Subcutaneous abdominal adipose tissue (tissue), 5 donors: ENCODE measurements around the gene ELP4.
"Not testable (repeated sequence)": the region's sequence is repeated elsewhere in the genome, so short reads cannot be mapped to it uniquely, and the experiment has no call there.

Experiments used
- H3K27ac ChIP-seq: one replicate; pipeline ENCODE4 v1.7.0; 2013; ENCODE audit warnings: low read depth, mild to moderate bottlenecking, inconsistent platforms, low read length, moderate library complexity
- H3K27me3 ChIP-seq, 5 donors: one replicate each; pipeline ENCODE4 v1.7.0; 2013; ENCODE audit warnings: low read length in 5 of 5, inconsistent platforms in 1 of 5; ENCODE audit not compliant: control insufficient read depth in 5 of 5, insufficient read depth in 4 of 5
- H3K36me3 ChIP-seq, 5 donors: one replicate each; pipeline ENCODE4 v1.7.0; 2013; ENCODE audit warnings: low read length in 5 of 5; ENCODE audit not compliant: control insufficient read depth in 5 of 5, insufficient read depth in 5 of 5
- H3K4me1 ChIP-seq, 5 donors: one replicate each; pipeline ENCODE4 v1.7.0; 2013; ENCODE audit warnings: low read length in 5 of 5, mild to moderate bottlenecking in 3 of 5, moderate library complexity in 1 of 5; ENCODE audit not compliant: control insufficient read depth in 5 of 5, insufficient read depth in 5 of 5
- H3K4me3 ChIP-seq, 5 donors: one replicate each; pipeline ENCODE4 v1.7.0; 2013; ENCODE audit warnings: low read length in 5 of 5, low read depth in 1 of 5
- H3K9ac ChIP-seq, 5 donors: one replicate each; pipeline ENCODE4 v1.7.0; 2013; ENCODE audit warnings: low read length in 5 of 5, mild to moderate bottlenecking in 4 of 5, moderate library complexity in 3 of 5
- H3K9me3 ChIP-seq, 5 donors: one replicate each; pipeline ENCODE4 v1.7.0; 2013; ENCODE audit warnings: low read length in 5 of 5; ENCODE audit not compliant: control insufficient read depth in 5 of 5
- donor health status: healthy.
- donor health status: healthy.
- donor health status: healthy.
- donor health status: healthy.
- donor health status: healthy.

The ELP4 gene

DNA sequence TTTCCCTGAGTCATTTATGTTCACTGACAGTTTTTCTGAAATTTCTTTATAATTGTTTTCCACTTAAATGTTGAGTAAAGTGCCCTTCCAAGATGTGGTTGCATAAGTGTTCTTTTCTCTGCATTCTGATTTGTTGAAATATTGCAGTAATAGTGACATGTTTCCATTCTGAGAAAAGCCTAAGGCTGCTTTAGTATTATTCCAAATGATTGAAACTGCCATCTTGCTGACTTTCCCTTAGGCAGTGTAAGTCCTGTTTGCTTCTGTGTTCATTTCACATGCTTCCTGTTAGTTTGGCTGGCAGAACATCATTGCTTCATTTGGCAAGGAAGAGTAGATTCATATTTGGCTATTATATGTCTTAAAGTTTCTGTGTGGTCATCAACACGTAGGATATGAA lies 146.5 kb downstream of the ELP4 start:
- H3K27me3 ChIP-seq = no peaks in the 10 kb centered on the region

DNA sequence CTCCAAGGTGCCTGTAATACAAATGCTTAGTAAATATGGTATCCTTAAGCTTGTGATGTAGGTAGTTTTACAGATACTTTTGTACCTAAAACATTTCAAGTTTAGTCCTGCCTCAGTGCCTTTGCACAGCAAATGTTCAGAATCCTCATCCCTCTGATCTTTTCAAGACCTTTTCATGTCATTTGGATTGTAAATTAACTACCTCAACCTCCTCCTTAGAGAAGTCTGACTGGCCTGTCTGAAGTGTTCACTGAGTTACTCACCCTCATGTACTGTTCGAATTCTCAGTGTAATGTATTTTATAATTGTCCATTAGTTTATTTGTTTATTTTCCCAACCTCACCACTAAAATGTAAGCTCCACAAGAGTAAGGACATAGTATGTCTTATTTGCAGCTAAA lies 147.5 kb downstream of the ELP4 start:
- no peaks in the 10 kb centered on the region for H3K9me3 ChIP-seq

More for the DNA sequence above, 146.5 kb downstream of the ELP4 start:
- Histone ChIP-seq H3K9ac (no peak overlapping the region), H3K9me3 (no peaks in the 10 kb centered on the region), H3K36me3 (peaks cover 0 to 7% (median 0%) of the 10 kb centered on the region in 5 donors), H3K27ac (no peak overlapping the region), H3K4me3 (no peak overlapping the region), H3K4me1 (peaks cover 0 to 4% (median 0%) of the 10 kb centered on the region in 5 donors)

DNA sequence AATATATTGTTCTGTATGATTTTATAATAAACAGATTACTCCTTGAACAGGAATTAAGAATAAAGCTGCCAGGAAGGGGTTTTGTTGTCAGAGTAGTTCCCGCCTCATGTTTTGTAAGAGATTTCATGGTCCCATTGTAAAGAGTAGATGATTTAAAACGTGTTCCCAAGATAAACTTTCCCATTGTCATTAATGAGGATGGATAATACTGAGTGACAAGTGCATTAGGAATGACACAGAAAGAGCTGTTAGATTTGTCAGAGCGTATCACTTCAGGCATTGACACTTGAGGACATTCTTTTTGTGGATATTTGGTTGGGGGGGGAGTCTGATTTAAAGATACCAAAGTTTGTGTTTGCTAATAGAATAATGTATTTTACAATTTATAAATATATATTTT lies 154.6 kb downstream of the ELP4 start:
- Histone ChIP-seq H3K4me3 (no peak overlapping the region), H3K27ac (no peak overlapping the region), H3K9me3 (no peaks in the 10 kb centered on the region), H3K27me3 (no peaks in the 10 kb centered on the region), H3K4me1 (no peaks in the 10 kb centered on the region), H3K36me3 (no peaks in the 10 kb centered on the region), H3K9ac (no peak overlapping the region)

More for the DNA sequence above, 147.5 kb downstream of the ELP4 start:
- Histone ChIP-seq H3K9ac (no peak overlapping the region), H3K4me3 (no peak overlapping the region), H3K27me3 (no peaks in the 10 kb centered on the region), H3K36me3 (no peaks in the 10 kb centered on the region), H3K27ac (no peak overlapping the region), H3K4me1 (peaks cover 0 to 4% (median 0%) of the 10 kb centered on the region in 5 donors)

DNA sequence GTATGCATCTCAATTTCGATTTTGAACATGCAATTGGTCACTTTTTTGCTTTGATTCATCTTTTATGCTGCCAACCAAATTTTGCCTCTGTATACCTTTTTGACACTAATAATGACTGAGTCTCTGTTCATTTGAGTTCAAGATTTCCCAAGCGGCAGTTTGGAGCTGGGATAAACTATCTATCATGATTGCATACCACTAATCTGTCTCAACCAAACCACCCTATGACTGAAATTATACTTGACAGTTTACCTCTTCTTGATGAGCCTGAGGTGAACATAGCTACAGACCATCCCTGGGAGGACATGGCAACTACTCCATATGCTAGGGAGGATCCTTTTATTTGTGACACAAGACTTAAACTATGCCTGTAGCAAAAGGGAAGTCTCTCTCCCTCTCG lies 155.4 kb downstream of the ELP4 start:
- no peak overlapping the region for H3K9ac ChIP-seq

DNA sequence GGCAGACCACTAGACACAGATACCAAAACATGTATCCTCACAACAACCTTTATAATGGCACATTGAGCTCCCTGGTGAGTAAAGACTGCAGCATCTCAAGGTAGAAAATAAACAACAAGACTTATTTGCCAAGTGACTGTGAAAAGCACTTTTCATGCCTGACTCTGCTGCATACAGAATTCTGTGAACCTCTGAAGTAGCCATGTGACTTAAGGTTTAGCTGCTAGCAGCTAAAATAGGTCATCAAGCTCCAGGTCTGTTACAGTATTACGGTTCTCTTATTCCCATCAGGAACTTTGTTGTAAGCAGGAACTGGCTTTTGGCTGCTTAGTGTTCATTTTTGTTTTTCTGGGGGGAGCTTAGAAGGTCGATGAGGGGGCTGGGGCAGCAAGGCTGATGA lies 162.1 kb downstream of the ELP4 start:
- peaks cover 0 to 2% (median 0%) of the 10 kb centered on the region in 5 donors for H3K36me3 ChIP-seq
- H3K9ac ChIP-seq = no peak overlapping the region
- H3K27ac ChIP-seq = no peak overlapping the region
- no peak overlapping the region for H3K4me3 ChIP-seq
- no peaks in the 10 kb centered on the region for H3K27me3 ChIP-seq
- H3K4me1 ChIP-seq = no peaks in the 10 kb centered on the region
- H3K9me3 ChIP-seq = no peaks in the 10 kb centered on the region

More for the DNA sequence above, 155.4 kb downstream of the ELP4 start:
- H3K4me1 ChIP-seq = no peaks in the 10 kb centered on the region
- no peaks in the 10 kb centered on the region for H3K9me3 ChIP-seq
- H3K36me3 ChIP-seq = no peaks in the 10 kb centered on the region
- no peaks in the 10 kb centered on the region for H3K27me3 ChIP-seq
- H3K4me3 ChIP-seq = no peak overlapping the region
- H3K27ac ChIP-seq = no peak overlapping the region

DNA sequence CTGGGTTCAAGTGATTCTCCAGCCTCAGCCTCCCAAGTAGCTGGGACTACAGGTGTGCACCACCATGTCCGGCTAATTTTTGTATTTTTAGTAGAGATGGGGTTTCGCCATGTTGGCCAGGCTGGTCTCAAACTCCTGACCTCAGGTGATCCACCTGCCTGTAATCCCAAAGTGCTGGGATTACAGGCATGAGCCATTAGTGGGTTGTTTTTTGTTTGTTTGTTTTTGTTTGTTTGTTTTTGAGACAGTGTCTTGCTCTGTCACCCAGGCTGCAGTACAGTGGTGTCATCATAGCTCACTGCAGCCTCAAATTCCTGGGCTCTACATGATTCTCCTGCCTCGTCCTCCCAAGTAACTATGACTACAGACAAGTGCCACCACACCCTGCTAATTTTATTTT lies 163.5 kb downstream of the ELP4 start:
- H3K27ac ChIP-seq, H3K4me3 ChIP-seq, H3K4me1 ChIP-seq, H3K27me3 ChIP-seq, H3K9me3 ChIP-seq, H3K9ac ChIP-seq, H3K36me3 ChIP-seq: not testable (repeated sequence)

- Histone ChIP-seq H3K36me3 (peaks cover 0 to 2% (median 0%) of the 10 kb centered on the region in 5 donors), H3K9me3 (no peaks in the 10 kb centered on the region), H3K27me3 (no peaks in the 10 kb centered on the region), H3K4me3 (no peak overlapping the region), H3K4me1 (no peaks in the 10 kb centered on the region), H3K27ac (no peak overlapping the region), H3K9ac (no peak overlapping the region)
These were observed 166.9 kb downstream of the ELP4 start for GRCh38 chr11:31676280-31676982.

GRCh38 chr11:31680770-31681169 lies 171.2 kb downstream of the ELP4 start:
- no peaks in the 10 kb centered on the region for H3K4me1 ChIP-seq
- H3K27ac ChIP-seq = no peak overlapping the region
- no peak overlapping the region for H3K4me3 ChIP-seq
- no peak overlapping the region for H3K9ac ChIP-seq
- H3K9me3 ChIP-seq = no peaks in the 10 kb centered on the region
- no peaks in the 10 kb centered on the region for H3K27me3 ChIP-seq
- H3K36me3 ChIP-seq = peaks cover 0 to 3% (median 0%) of the 10 kb centered on the region in 5 donors

DNA sequence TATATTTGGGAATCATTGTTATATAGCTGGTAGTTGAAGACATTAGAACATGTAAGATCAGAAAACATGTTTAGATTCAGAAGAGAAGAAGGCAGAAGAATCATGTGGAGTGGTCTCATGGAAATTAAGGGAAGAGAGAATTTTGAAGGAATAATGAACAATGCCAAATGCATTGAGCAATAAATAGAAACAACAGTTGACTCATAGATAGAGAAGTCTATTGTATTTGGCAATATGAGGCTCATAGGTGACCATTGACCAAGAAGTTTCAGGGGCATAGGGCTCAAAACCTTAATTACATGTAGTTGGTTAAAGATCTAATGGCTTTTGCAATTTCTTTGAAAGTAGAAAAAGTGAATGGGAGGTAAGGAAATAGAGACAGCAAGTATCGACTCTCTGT lies 177.7 kb downstream of the ELP4 start:
- Histone ChIP-seq H3K27ac (no peak overlapping the region), H3K4me1 (no peaks in the 10 kb centered on the region), H3K36me3 (no peaks in the 10 kb centered on the region), H3K4me3 (no peak overlapping the region), H3K27me3 (no peaks in the 10 kb centered on the region), H3K9me3 (no peaks in the 10 kb centered on the region), H3K9ac (no peak overlapping the region)

GRCh38 chr11:31687861-31688260 lies 178.3 kb downstream of the ELP4 start:
- H3K9me3 ChIP-seq = no peaks in the 10 kb centered on the region
- no peak overlapping the region for H3K9ac ChIP-seq
- H3K36me3 ChIP-seq = no peaks in the 10 kb centered on the region
- H3K4me3 ChIP-seq = no peak overlapping the region
- no peak overlapping the region for H3K27ac ChIP-seq
- H3K27me3 ChIP-seq = no peaks in the 10 kb centered on the region
- H3K4me1 ChIP-seq = no peaks in the 10 kb centered on the region
